GM21447 (cell line): ENCODE data around the gene GABRR3.

Source experiments
- ATAC-seq: cut with Tn5 transposase; IDR thresholded peaks from one replicate; pipeline ENCODE4 v1.9.1; 2021; ENCODE audit not compliant: unreplicated experiment

Gene GABRR3

DNA sequence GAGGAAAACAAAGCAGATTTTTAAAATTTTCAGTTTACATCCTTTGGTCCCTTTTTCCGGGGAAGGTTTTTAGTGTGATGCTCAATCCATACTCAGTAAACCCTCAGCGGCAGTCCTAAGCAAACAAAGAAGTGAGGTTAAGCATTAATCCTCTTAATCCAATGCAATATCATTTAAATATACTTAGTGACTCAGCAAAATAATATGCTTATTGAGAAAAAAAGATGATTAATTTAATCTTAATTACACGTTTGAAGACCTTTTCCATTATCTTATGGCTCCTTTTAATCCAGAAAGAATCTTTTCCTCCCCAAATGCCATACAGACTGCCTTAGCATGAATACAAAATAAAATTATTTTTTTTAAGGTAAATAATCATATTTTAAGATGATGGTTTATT, at the start of gene GABRR3:
GABRR3 (minus strand) TSS at position 108 of the 400 bp plus-strand sequence. CDS start 328 bp downstream, outside the sequence.
- ATAC-seq: no peak

DNA sequence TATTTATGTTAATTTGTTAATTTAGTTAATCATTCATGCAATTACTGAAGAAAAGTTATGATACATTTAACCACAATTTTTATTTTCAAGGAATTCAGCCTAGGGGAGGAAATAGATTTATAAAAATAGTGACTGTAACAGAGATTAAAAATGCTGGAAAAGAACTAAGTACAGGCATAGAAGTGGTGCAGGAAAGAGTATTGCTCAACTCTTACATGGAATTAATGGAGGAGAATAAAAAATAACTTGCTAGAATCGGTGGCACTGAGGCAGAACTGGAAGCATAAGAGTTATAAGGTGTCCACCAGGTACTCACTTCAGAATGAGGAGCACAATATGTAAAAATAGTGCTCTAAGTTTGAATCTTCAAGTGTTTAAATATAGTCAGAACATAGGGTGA, 38.4 kb upstream of the GABRR3 start:
- ATAC-seq: no peak

GRCh38 chr3:98070840-98071239, 35.7 kb upstream of the GABRR3 start:
- no peak for ATAC-seq

GRCh38 chr3:98068824-98069223, 33.7 kb upstream of the GABRR3 start:
- no peak for ATAC-seq

- ATAC-seq: no peak
These were observed 23.3 kb upstream of the GABRR3 start for GRCh38 chr3:98058244-98058960.

GRCh38 chr3:98057631-98058030, 22.5 kb upstream of the GABRR3 start:
- ATAC-seq: no peak

GRCh38 chr3:98056035-98056434, 20.9 kb upstream of the GABRR3 start:
- no peak for ATAC-seq

DNA sequence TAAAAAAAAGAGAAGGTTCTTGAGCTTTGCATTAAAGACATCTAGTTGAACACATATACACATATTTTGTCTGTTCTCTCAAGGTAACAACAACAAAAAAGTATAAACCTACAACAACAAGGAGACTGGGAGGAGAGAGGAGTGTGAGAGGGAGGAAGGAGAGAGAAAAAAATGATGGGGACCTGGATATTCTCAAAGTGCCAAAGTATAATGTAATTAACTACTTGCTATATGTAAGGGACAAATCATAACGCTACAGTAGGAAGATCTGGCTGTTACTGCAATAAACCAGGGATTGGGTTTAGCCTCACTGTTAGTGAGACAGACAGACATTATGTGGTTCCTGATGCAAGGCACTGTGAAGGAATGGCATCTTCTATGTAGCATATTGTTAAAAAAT, 14.2 kb upstream of the GABRR3 start:
- ATAC-seq: no peak

DNA sequence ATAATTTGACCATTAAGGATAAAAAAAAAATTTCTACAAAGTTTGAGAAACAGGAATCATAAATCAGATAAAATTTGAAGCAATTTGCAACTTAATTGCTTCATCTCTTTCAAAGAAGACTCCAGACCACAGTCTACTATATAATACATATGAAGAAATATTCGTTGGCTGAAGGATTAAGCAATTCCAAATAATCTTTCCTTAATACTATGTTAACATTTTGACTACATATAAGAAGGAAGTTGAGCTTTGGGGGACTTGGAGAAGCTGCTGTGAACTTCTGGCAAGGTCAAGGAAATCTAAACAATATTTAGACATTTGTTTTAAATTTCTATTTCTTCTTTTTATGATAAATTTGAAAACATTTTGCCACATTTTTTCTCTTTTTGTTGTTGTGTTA, 13.5 kb upstream of the GABRR3 start:
- no peak for ATAC-seq

GRCh38 chr3:98041350-98041749, 6.2 kb upstream of the GABRR3 start:
- no peak for ATAC-seq

DNA sequence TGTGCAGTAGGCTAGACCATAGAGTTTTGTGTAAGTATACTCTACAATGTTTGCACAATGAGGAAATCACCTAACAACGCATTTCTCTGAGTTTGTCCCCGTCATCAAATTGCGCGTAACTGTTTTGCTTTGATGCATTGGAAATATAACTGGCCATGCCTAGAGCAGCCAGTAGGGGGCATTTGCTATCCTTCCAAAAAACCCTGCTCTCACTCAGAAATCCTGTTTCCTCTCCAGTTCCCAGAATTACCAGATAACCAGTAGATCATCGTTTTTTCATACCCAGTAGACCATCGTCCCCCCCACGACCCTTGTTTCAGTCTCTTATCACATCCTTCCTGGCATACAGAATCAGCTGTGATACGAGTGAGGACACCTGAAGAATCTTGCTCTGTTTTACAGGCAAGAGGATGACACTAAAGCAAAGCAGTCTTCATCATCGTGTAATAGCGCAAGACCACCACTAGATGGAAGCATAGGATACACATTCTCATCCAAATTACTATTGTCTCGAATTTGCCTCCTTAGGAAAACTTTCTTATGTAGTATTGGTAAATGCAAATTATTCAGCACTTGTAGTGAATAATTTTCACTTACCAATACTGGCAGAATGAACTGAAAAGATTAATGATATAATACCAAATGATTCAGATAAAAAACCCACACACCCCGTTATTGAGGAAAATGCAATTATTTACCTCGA, 4.4 kb upstream of the GABRR3 start:
- ATAC-seq: peak; percentile 96

- ATAC-seq: no peak
These were observed 3.8 kb upstream of the GABRR3 start for GRCh38 chr3:98038876-98039275.

DNA sequence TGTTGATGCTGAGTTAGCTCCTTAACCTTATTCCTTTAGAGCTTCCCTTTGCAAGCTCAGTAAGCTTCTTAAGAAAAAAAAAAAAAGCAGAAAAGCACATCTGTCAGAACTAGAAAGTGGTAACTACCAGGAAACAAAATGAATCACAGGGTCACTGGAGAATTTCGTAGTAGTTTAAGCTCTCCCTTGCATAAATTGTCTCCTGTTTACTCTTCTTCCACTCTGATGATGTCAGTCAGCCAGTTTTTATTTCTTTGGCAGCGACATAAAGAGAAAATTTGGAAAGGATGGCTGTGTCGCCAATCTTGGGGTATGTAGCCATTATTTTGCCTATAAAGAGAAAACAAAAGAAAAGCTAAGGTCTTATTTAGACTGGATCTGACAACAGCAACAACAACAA, 3.2 kb upstream of the GABRR3 start:
- no peak for ATAC-seq

DNA sequence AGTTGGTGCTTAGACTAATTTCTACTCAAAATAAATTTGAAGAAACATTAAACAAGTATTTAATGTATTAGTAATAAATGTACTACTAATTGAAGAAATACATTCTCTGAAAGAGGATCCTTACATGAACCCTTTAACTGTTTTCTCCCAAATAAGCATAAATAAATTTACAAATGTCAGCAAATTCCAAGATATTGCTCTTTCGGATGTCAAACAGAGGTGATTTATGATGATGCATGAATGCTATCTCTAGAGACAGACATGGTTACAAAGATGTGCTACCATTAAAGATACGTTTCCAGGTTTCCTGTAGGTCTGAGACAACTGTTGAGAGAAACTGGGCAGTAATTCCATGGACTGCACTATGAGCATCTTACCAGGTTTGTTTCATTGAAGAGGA, 629 bp downstream of the GABRR3 start:
- ATAC-seq: no peak

DNA sequence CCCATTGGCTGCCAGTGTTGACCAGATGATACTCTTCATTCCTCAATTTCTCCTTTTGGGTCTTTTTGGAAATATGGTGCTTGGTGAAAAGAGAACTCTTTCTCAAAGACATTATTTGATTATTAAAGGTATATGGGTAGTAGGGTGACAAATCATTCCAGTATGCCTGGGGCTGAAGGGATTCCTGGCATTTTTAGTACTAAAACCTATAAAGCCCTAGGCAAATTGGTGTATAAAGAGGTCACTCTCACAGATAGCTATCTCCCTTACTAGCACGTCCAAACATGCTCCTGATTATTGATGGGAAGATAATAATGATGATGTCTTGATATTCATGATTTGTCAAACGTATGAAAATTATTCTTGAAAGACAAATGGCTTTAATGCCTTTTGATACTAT, 1.1 kb downstream of the GABRR3 start:
- ATAC-seq: no peak

DNA sequence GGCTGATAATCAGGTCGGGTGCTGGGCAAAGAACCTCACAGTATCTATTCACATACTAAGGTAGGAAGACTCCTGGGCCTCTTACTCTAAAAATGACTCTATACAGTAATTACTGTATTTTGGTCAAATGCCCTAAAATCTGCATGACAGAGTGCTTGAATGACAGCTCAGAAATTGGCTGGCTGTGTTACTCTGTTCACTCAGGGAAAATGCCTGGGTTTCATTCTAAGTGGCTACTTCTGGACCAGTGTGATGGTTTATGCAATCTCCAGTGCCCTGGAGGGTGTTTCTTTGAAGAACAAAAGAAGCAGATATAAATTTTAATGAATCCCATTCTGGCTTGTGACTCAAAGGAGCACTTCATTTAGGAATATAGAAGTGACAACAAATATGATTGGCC, 2.2 kb downstream of the GABRR3 start:
- no peak for ATAC-seq

- no peak for ATAC-seq
These were observed 2.9 kb downstream of the GABRR3 start for GRCh38 chr3:98032265-98032664.

- no peak for ATAC-seq
These were observed 6.0 kb downstream of the GABRR3 start for GRCh38 chr3:98029083-98029482.

DNA sequence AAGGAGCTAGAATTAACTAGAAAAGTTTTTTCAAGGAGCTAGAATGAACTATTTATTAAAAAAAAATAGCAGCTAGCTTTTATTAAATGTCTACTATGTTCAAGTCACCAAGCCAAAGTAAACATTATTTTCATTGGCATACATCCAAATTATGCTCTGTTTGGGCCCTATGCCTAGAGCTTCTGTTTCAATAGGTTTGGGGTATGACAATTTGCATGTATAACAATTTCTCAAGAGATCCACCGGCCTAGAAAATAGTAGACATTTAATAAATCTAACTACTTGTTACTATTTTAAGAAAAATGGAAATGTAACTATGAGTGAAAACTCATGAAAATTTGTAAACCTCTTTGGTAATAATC, 8.0 kb downstream of the GABRR3 start:
- peak; percentile 33 for ATAC-seq

DNA sequence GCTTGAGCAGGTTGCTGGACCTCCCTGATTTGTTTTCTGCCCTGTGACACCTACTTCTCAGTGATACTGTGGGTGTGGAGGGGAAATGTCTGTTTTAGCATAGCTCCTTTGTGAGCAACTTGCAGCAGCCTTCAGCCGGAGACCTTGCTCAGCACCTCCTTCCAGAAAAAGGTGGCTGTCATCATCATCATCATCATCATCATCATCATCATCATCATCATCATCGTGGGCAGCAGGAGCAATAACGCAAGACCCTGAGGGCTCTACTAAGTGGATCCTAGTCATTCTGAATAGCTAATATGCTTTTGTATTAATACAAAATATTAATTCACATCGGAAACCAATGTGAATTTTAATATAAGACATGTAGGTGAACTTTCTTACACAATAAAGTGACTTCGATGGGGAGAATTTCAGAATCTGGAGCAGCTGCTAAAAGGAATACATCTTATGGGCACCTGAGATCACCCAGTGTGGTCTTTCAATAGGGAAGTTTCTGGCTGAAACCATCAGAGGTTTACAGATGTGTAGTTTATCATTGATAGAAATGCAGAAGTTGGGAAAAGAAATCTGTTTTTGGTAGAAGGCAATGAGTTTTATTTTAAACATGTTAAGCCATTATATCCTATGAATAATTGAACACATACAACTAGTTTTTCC, 8.6 kb downstream of the GABRR3 start:
- peak; percentile 57 for ATAC-seq

- ATAC-seq: no peak
These were observed 9.6 kb downstream of the GABRR3 start for GRCh38 chr3:98025392-98025945.
